HEK293 (cell line): ENCODE data around the gene SLC6A6.

Experiments used
- KLF9 ChIP-seq: fragments of 450-650 bp; formaldehyde crosslinking; IDR thresholded peaks from 2 replicates; pipeline ENCODE4 v1.5.1; 2016; ENCODE audit warnings: missing biosample characterization, missing genetic modification characterization, low read depth
- MZF1 ChIP-seq: fragments of 450-650 bp; formaldehyde crosslinking; IDR thresholded peaks from 2 replicates; pipeline ENCODE4 v1.5.1; 2017; ENCODE audit warnings: missing biosample characterization, missing genetic modification characterization, borderline replicate concordance
- PRDM1 ChIP-seq: fragments of 450-650 bp; formaldehyde crosslinking; IDR thresholded peaks from 2 replicates; pipeline ENCODE4; 2016; ENCODE audit warnings: missing biosample characterization, missing genetic modification characterization
- SCRT1 ChIP-seq: fragments of 450-650 bp; formaldehyde crosslinking; IDR thresholded peaks from 2 replicates; pipeline ENCODE4 v1.5.1; 2016; ENCODE audit warnings: missing biosample characterization, missing genetic modification characterization, borderline replicate concordance
- SCRT2 ChIP-seq: fragments of 450-650 bp; formaldehyde crosslinking; IDR thresholded peaks from 2 replicates; pipeline ENCODE4 v1.5.1; 2016; ENCODE audit warnings: missing biosample characterization, missing genetic modification characterization
- SP7 ChIP-seq: fragments of 450-650 bp; formaldehyde crosslinking; IDR thresholded peaks from 2 replicates; pipeline ENCODE4 v1.5.1; 2016; ENCODE audit warnings: missing biosample characterization, missing genetic modification characterization
- TRIM28 ChIP-seq: IDR thresholded peaks from 2 replicates; pipeline ENCODE4 v1.6.1; 2011; ENCODE audit warnings: low read length, control low read depth, borderline replicate concordance
- YY2 ChIP-seq: fragments of 450-650 bp; formaldehyde crosslinking; IDR thresholded peaks from 2 replicates; pipeline ENCODE4 v1.5.1; 2016; ENCODE audit warnings: missing biosample characterization, missing genetic modification characterization
- ZBTB20 ChIP-seq: fragments of 450-650 bp; formaldehyde crosslinking; IDR thresholded peaks from 2 replicates; pipeline ENCODE4 v1.5.1; 2016; ENCODE audit warnings: missing biosample characterization, missing genetic modification characterization
- ZNF112 ChIP-seq: fragments of 450-650 bp; formaldehyde crosslinking; IDR thresholded peaks from 2 replicates; pipeline ENCODE4 v1.5.0; 2017; ENCODE audit warnings: missing biosample characterization, missing genetic modification characterization
- ZNF114 ChIP-seq: fragments of 450-650 bp; formaldehyde crosslinking; IDR thresholded peaks from 2 replicates; pipeline ENCODE4 v1.5.0; 2017; ENCODE audit warnings: missing biosample characterization, missing genetic modification characterization
- ZNF121 ChIP-seq: fragments of 450-650 bp; formaldehyde crosslinking; IDR thresholded peaks from 2 replicates; pipeline ENCODE4 v1.5.1; 2016; ENCODE audit warnings: missing biosample characterization, missing genetic modification characterization
- ZNF133 ChIP-seq: fragments of 450-650 bp; formaldehyde crosslinking; IDR thresholded peaks from 2 replicates; pipeline ENCODE4 v1.5.1; 2016; ENCODE audit warnings: missing biosample characterization, missing genetic modification characterization
- ZNF140 ChIP-seq: fragments of 450-650 bp; formaldehyde crosslinking; IDR thresholded peaks from 2 replicates; pipeline ENCODE4 v1.5.1; 2016; ENCODE audit warnings: missing biosample characterization, missing genetic modification characterization
- ZNF19 ChIP-seq: fragments of 450-650 bp; formaldehyde crosslinking; IDR thresholded peaks from 2 replicates; pipeline ENCODE4; 2016; ENCODE audit warnings: missing biosample characterization, missing genetic modification characterization, low read depth
- ZNF266 ChIP-seq: fragments of 450-650 bp; formaldehyde crosslinking; IDR thresholded peaks from 2 replicates; pipeline ENCODE4 v1.5.1; 2016; ENCODE audit warnings: missing biosample characterization, missing genetic modification characterization, low read depth
- ZNF311 ChIP-seq: fragments of 450-650 bp; formaldehyde crosslinking; IDR thresholded peaks from 2 replicates; pipeline ENCODE4 v1.5.1; 2017; ENCODE audit warnings: missing biosample characterization, missing genetic modification characterization, borderline replicate concordance
- ZNF350 ChIP-seq: fragments of 450-650 bp; formaldehyde crosslinking; IDR thresholded peaks from 2 replicates; pipeline ENCODE4 v1.5.0; 2017; ENCODE audit warnings: missing biosample characterization, mild to moderate bottlenecking, missing genetic modification characterization
- ZNF404 ChIP-seq: fragments of 450-650 bp; formaldehyde crosslinking; IDR thresholded peaks from 2 replicates; pipeline ENCODE4 v1.5.1; 2017; ENCODE audit warnings: missing biosample characterization, missing genetic modification characterization
- ZNF510 ChIP-seq: fragments of 450-650 bp; formaldehyde crosslinking; IDR thresholded peaks from 2 replicates; pipeline ENCODE4 v1.5.1; 2018; ENCODE audit warnings: mild to moderate bottlenecking, missing genetic modification characterization, missing biosample characterization; ENCODE audit not compliant: insufficient replicate concordance
- ZNF544 ChIP-seq: fragments of 450-650 bp; formaldehyde crosslinking; IDR thresholded peaks from 2 replicates; pipeline ENCODE4 v1.5.0; 2017; ENCODE audit warnings: missing biosample characterization, missing genetic modification characterization
- ZNF626 ChIP-seq: fragments of 450-650 bp; sonication (Bioruptor Pico); formaldehyde crosslinking; IDR thresholded peaks from 2 replicates; pipeline ENCODE4 v1.5.1; 2018; ENCODE audit warnings: missing biosample characterization, missing genetic modification characterization, inconsistent platforms
- ZSCAN16 ChIP-seq: fragments of 450-650 bp; formaldehyde crosslinking; IDR thresholded peaks from 2 replicates; pipeline ENCODE4 v1.5.1; 2016; ENCODE audit warnings: missing biosample characterization, missing genetic modification characterization
- TF ChIP-seq, protein P1 (sequence below): fragments of 450-650 bp; formaldehyde crosslinking; IDR thresholded peaks from 2 replicates; pipeline ENCODE4 v1.5.1; 2016; ENCODE audit warnings: missing biosample characterization, missing genetic modification characterization
- TF ChIP-seq, protein P2 (sequence below): fragments of 450-650 bp; formaldehyde crosslinking; IDR thresholded peaks from 2 replicates; pipeline ENCODE4 v1.5.1; 2016; ENCODE audit warnings: missing biosample characterization, missing genetic modification characterization
- TF ChIP-seq, protein P3 (sequence below): fragments of 450-650 bp; formaldehyde crosslinking; IDR thresholded peaks from 2 replicates; pipeline ENCODE4 v1.5.1; 2017; ENCODE audit warnings: missing biosample characterization, missing genetic modification characterization
- TF ChIP-seq, protein P4 (sequence below): fragments of 450-650 bp; formaldehyde crosslinking; IDR thresholded peaks from 2 replicates; pipeline ENCODE4 v1.5.1; 2016; ENCODE audit warnings: missing biosample characterization, missing genetic modification characterization
- TF ChIP-seq, protein P5 (sequence below): fragments of 450-650 bp; formaldehyde crosslinking; conservative IDR thresholded peaks from 2 replicates; pipeline ENCODE4 v1.5.1; 2016; ENCODE audit warnings: low read depth, missing biosample characterization, missing genetic modification characterization
- TF ChIP-seq, protein P6 (sequence below): fragments of 450-650 bp; formaldehyde crosslinking; IDR thresholded peaks from 2 replicates; pipeline ENCODE4 v1.5.1; 2016; ENCODE audit warnings: missing biosample characterization, missing genetic modification characterization

SLC6A6 gene

DNA sequence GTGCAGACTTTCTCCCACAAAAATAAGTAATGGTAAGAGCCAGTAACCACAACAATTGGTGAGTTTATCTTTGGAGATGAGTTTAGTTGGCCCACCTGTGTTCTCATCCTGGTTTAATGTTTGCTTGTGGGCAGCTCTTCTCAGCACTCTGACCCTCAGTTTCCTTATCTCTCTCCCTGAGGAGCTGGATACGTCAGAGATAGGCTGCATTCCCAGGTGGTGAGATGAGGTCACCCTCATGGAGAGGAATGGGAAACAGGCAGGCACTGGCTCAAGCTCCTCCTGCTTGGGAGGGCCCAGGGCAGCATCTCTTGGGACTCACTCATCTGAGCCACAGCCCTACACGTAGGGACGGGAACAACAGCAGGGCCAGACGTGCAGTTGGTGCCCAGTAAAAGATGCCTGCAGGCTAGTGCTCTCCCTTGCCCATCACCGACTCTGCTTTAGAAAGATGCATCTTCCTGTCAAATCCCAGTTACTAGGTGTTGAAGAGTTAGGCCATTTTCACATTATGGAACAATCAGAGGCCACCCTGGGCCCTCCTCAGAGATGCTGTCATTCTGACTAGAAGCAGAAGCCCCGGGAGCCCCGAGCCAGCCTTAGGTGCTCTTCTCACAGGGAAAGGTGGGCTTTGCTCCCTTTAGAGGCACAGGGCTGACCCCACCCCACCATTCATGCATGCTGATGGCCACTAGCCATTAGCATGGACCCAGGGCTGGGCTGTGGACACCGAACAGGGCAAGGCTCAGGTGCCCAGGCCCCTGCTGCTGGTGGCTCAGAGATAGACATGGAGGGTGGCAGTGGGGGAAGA, 78.0 kb downstream of the SLC6A6 start (continued):
- TF ChIP-seq, protein P1, sequence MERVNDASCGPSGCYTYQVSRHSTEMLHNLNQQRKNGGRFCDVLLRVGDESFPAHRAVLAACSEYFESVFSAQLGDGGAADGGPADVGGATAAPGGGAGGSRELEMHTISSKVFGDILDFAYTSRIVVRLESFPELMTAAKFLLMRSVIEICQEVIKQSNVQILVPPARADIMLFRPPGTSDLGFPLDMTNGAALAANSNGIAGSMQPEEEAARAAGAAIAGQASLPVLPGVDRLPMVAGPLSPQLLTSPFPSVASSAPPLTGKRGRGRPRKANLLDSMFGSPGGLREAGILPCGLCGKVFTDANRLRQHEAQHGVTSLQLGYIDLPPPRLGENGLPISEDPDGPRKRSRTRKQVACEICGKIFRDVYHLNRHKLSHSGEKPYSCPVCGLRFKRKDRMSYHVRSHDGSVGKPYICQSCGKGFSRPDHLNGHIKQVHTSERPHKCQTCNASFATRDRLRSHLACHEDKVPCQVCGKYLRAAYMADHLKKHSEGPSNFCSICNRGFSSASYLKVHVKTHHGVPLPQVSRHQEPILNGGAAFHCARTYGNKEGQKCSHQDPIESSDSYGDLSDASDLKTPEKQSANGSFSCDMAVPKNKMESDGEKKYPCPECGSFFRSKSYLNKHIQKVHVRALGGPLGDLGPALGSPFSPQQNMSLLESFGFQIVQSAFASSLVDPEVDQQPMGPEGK (tag by site-specific recombination): peak; percentile 41; the same call in 1 of the 2 replicates
- no peak for TF ChIP-seq KLF9 (tag by site-specific recombination)
- TF ChIP-seq PRDM1 (tag by site-specific recombination): no peak
- TF ChIP-seq ZNF19 (tag by site-specific recombination): no peak
- TF ChIP-seq ZNF311 (tag by site-specific recombination): no peak
- no peak for TF ChIP-seq TRIM28
- TF ChIP-seq ZSCAN16: no peak
- no peak for TF ChIP-seq SCRT1 (tag by site-specific recombination)
- TF ChIP-seq ZNF350 (tag by site-specific recombination): no peak
- no peak for TF ChIP-seq ZNF140 (tag by site-specific recombination)
- TF ChIP-seq, protein P2, sequence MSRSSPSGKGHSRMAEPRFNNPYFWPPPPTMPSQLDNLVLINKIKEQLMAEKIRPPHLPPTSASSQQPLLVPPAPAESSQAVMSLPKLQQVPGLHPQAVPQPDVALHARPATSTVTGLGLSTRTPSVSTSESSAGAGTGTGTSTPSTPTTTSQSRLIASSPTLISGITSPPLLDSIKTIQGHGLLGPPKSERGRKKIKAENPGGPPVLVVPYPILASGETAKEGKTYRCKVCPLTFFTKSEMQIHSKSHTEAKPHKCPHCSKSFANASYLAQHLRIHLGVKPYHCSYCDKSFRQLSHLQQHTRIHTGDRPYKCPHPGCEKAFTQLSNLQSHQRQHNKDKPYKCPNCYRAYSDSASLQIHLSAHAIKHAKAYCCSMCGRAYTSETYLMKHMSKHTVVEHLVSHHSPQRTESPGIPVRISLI (tag by site-specific recombination): no peak
- peak; percentile 53 for TF ChIP-seq SP7
- no peak for TF ChIP-seq ZNF121 (tag by site-specific recombination)
- TF ChIP-seq, protein P3, sequence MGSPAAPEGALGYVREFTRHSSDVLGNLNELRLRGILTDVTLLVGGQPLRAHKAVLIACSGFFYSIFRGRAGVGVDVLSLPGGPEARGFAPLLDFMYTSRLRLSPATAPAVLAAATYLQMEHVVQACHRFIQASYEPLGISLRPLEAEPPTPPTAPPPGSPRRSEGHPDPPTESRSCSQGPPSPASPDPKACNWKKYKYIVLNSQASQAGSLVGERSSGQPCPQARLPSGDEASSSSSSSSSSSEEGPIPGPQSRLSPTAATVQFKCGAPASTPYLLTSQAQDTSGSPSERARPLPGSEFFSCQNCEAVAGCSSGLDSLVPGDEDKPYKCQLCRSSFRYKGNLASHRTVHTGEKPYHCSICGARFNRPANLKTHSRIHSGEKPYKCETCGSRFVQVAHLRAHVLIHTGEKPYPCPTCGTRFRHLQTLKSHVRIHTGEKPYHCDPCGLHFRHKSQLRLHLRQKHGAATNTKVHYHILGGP (tag by site-specific recombination): no peak
- no peak for TF ChIP-seq YY2
- TF ChIP-seq ZNF626 (tag by site-specific recombination): no peak
- no peak for TF ChIP-seq ZNF404 (tag by site-specific recombination)
- TF ChIP-seq, protein P4, sequence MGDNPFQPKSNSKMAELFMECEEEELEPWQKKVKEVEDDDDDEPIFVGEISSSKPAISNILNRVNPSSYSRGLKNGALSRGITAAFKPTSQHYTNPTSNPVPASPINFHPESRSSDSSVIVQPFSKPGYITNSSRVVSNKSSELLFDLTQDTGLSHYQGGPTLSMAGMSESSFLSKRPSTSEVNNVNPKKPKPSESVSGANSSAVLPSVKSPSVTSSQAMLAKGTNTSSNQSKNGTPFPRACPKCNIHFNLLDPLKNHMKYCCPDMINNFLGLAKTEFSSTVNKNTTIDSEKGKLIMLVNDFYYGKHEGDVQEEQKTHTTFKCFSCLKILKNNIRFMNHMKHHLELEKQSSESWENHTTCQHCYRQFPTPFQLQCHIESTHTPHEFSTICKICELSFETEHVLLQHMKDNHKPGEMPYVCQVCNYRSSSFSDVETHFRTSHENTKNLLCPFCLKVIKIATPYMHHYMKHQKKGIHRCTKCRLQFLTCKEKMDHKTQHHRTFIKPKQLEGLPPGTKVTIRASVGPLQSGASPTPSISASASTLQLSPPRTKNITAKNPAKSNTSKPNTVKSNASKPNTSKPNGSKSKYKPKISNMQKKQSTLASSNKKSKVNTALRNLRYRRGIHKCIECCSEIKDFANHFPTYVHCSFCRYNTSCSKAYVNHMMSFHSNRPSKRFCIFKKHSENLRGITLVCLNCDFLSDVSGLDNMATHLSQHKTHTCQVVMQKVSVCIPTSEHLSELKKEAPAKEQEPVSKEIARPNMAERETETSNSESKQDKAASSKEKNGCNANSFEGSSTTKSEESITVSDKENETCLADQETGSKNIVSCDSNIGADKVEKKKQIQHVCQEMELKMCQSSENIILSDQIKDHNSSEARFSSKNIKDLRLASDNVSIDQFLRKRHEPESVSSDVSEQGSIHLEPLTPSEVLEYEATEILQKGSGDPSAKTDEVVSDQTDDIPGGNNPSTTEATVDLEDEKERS (tag by site-specific recombination): no peak
- TF ChIP-seq SCRT2 (tag by site-specific recombination): no peak
- TF ChIP-seq MZF1: no peak
- no peak for TF ChIP-seq ZNF112 (tag by site-specific recombination)
- TF ChIP-seq ZNF133 (tag by site-specific recombination): no peak
- TF ChIP-seq ZNF544: no peak
- TF ChIP-seq, protein P5, sequence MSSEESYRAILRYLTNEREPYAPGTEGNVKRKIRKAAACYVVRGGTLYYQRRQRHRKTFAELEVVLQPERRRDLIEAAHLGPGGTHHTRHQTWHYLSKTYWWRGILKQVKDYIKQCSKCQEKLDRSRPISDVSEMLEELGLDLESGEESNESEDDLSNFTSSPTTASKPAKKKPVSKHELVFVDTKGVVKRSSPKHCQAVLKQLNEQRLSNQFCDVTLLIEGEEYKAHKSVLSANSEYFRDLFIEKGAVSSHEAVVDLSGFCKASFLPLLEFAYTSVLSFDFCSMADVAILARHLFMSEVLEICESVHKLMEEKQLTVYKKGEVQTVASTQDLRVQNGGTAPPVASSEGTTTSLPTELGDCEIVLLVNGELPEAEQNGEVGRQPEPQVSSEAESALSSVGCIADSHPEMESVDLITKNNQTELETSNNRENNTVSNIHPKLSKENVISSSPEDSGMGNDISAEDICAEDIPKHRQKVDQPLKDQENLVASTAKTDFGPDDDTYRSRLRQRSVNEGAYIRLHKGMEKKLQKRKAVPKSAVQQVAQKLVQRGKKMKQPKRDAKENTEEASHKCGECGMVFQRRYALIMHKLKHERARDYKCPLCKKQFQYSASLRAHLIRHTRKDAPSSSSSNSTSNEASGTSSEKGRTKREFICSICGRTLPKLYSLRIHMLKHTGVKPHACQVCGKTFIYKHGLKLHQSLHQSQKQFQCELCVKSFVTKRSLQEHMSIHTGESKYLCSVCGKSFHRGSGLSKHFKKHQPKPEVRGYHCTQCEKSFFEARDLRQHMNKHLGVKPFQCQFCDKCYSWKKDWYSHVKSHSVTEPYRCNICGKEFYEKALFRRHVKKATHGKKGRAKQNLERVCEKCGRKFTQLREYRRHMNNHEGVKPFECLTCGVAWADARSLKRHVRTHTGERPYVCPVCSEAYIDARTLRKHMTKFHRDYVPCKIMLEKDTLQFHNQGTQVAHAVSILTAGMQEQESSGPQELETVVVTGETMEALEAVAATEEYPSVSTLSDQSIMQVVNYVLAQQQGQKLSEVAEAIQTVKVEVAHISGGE (tag by site-specific recombination): no peak
- TF ChIP-seq, protein P6, sequence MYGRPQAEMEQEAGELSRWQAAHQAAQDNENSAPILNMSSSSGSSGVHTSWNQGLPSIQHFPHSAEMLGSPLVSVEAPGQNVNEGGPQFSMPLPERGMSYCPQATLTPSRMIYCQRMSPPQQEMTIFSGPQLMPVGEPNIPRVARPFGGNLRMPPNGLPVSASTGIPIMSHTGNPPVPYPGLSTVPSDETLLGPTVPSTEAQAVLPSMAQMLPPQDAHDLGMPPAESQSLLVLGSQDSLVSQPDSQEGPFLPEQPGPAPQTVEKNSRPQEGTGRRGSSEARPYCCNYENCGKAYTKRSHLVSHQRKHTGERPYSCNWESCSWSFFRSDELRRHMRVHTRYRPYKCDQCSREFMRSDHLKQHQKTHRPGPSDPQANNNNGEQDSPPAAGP (tag by site-specific recombination): peak; percentile 92
- TF ChIP-seq ZNF114: no peak
- no peak for TF ChIP-seq ZNF510
- TF ChIP-seq ZNF266 (tag by site-specific recombination): no peak
- TF ChIP-seq ZBTB20 (tag by site-specific recombination): no peak
